ENCODE data around the gene TTC1.

DNA sequence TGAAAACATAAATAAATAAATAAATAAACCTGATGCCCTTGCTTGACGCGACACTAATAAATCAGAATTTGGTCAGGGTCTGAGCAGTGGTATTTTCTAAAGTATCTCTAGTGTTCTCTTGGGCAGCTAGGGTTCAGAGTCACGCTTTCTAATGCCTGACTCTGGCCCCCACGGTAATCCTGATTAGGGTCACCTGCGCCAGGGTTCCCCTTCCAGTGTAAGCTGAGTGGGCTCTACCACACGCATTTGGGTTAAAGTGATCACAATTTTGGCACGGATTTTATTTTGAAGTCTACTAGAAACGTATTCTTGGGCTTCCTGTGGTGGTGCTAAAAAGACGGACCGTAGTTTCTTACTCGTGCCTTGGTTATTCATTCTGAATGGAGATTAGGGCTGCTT is 651 bp downstream of the TTC1 start:
- TF ChIP-seq CTCF (IDR thresholded peaks at IDR 0.05): no peak
- TF ChIP-seq POLR2A (IDR thresholded peaks at IDR 0.05): no peak

All from right lobe of liver (tissue), 4 donors.